ENCODE measurements around the gene TET3. TPM values are rescaled to one million over a fixed set of nuclear protein-coding genes. Genes with fewer than 3 reads are reported as not detected.

The TET3 gene
- total RNA-seq, 1 donor from 2014 or later, result 12.3 TPM

DNA sequence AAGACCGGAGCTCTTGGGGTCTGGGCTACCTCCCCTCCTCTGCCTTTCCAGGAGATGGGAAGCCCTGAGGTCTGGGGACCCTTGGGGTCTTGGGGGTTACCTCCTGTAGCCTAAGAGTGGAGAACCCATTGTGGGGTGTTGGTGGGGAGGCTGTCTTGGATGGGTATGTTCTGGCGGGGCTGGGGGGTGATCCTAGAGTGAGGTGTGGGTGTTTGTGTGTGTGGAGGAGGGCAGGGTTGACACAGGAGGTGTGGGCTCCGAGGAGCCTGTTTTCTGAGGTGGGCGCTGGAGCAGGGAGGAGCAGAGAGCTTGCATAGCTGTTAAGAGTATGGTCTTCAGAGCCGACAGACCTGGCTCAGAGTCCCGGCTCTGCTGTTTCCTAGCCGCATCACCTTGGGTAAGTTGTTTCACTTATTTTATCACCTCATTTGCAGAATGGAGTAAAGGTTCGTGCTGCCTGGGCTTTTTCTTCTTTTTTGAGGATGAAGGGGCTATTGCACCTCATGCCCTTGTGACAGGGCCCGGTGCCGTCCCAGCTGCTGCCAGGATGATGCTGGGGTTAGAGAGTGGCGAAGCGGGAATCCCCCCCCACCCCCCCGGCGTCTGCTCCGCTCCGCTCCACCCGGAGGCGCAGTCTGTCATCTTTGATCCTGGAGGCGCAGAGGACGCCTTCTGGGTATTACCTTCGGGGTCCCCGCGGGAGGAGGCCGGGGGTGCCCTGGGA, 17.2 kb downstream of the TET3 start:
- intact Hi-C loops (cut with DNase I), result no loop called here
- TF ChIP-seq POLR2AphosphoS5 (IDR thresholded peaks at IDR 0.05; ENCODE audit: insufficient read depth in 1 of 2, low read depth in 1 of 2) (no peak), POLR2A (IDR thresholded peaks at IDR 0.05) (no peak)
- TF ChIP-seq, protein P1, sequence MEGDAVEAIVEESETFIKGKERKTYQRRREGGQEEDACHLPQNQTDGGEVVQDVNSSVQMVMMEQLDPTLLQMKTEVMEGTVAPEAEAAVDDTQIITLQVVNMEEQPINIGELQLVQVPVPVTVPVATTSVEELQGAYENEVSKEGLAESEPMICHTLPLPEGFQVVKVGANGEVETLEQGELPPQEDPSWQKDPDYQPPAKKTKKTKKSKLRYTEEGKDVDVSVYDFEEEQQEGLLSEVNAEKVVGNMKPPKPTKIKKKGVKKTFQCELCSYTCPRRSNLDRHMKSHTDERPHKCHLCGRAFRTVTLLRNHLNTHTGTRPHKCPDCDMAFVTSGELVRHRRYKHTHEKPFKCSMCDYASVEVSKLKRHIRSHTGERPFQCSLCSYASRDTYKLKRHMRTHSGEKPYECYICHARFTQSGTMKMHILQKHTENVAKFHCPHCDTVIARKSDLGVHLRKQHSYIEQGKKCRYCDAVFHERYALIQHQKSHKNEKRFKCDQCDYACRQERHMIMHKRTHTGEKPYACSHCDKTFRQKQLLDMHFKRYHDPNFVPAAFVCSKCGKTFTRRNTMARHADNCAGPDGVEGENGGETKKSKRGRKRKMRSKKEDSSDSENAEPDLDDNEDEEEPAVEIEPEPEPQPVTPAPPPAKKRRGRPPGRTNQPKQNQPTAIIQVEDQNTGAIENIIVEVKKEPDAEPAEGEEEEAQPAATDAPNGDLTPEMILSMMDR (IDR thresholded peaks at IDR 0.05), result no peak
- Histone ChIP-seq H3K36me3 (no peaks in the 10 kb centered on the region), H3K4me1 (peaks cover 66% of the 10 kb centered on the region), H3K27me3 (no peaks in the 10 kb centered on the region), H3K27ac (peak overlapping the region; percentile 15), H3K4me3 (peak overlapping the region; percentile 62 to 70), H3K9me3 (no peaks in the 10 kb centered on the region)
- no peak for DNase-seq (ENCODE audit: extremely low spot score in 2 of 2)

DNA sequence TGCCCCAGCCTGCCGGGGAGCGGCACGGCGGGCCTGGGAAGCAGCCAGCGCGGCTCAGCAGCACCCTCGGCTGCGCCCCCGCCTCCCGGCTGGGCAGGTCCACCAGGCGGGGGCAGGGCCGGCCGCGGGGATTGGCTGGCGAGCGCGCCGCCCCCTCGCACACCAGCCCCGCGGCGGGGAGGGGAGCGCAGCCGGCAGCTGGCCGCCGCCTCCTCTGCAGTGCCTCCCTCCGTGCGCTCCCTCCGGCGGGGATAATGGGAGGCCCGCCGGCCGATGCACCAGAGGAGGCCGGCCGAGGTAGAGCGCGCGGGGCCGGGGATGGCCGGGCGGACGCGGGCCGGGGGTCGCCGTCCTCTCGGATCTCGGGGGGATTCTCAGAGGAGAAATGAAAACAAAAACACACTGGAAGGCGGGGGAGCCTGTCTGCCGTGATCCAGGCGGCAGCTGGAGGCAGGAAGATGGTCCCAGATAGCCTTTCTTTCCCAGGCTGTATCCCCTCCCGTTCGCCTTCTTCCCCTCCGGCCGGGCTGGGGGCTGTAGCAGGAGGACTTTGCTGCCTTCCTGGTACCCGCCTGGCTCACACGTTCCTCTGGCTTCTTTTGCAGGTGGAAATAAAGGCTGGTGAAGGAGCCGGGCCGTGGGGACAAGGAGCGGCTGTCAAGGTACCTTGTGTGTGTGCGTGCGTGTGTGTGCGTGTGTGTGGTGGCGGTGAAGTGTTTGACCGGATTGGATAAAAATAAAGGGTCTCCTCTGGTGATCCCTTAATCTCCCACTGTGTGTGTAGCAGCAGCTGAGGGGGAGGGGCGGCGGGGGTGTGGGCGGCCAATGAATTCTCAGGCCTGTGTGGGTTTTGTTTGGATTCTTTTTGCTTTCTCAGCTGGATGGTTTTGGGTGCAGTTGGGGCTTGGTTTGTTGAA, 18.1 kb downstream of the TET3 start:
- intact Hi-C loops (cut with DNase I), result no loop called here
- peak overlapping the region; percentile 76 for H3K27ac ChIP-seq

DNA sequence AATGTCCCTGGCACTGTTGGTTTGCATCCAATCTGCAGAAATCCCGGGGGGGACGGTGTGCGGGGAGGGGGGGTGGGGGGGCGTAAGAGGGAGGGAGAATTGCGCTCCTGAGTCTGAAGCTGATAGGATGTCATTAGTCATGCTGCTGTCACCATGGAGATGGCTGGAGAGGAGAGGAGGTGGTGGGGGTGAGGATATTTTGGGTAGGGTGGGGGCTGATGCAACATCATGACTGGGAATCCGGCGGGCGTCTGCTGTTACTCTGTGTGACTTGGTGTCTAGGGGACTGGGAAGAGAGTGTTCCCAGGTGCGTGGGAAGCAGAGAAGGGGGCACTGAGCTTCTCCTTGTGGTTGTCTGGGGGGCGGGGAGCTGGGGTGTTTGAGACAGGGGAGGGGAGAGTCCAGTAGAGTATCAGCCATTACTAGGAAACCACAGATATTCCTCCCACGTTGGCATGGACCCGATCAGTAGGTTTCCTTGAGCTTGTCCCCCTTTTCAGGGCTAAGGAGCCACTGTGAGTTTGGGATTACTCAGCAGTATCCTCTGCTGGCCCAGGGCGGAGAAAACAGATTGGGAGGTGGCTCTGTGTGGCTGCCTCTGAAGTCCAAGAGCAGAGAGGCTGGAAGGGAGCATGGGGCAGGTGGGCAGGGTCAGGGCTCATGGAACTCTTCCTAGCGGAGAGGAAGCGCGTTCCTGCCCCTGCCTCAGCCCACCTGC, 18.9 kb downstream of the TET3 start:
- Histone ChIP-seq H3K4me1 (peaks cover 80% of the 10 kb centered on the region), H3K4me3 (peak overlapping the region; percentile 62 to 70)

More for the DNA sequence above, 18.1 kb downstream of the TET3 start:
- DNase-seq (ENCODE audit: extremely low spot score in 2 of 2), result no peak
- Histone ChIP-seq H3K36me3 (no peaks in the 10 kb centered on the region), H3K27me3 (no peaks in the 10 kb centered on the region), H3K4me3 (peak overlapping the region; percentile 62 to 70), H3K4me1 (peaks cover 74% of the 10 kb centered on the region), H3K9me3 (no peaks in the 10 kb centered on the region)
- TF ChIP-seq POLR2AphosphoS5 (IDR thresholded peaks at IDR 0.05; ENCODE audit: insufficient read depth in 1 of 2, low read depth in 1 of 2) (peak in 1 of 2 donors; percentile 62), POLR2A (IDR thresholded peaks at IDR 0.05) (peak in 1 of 2 donors; percentile 47)
- TF ChIP-seq, protein P1 (IDR thresholded peaks at IDR 0.05), result peak in 1 of 3 experiments; percentile 4

DNA sequence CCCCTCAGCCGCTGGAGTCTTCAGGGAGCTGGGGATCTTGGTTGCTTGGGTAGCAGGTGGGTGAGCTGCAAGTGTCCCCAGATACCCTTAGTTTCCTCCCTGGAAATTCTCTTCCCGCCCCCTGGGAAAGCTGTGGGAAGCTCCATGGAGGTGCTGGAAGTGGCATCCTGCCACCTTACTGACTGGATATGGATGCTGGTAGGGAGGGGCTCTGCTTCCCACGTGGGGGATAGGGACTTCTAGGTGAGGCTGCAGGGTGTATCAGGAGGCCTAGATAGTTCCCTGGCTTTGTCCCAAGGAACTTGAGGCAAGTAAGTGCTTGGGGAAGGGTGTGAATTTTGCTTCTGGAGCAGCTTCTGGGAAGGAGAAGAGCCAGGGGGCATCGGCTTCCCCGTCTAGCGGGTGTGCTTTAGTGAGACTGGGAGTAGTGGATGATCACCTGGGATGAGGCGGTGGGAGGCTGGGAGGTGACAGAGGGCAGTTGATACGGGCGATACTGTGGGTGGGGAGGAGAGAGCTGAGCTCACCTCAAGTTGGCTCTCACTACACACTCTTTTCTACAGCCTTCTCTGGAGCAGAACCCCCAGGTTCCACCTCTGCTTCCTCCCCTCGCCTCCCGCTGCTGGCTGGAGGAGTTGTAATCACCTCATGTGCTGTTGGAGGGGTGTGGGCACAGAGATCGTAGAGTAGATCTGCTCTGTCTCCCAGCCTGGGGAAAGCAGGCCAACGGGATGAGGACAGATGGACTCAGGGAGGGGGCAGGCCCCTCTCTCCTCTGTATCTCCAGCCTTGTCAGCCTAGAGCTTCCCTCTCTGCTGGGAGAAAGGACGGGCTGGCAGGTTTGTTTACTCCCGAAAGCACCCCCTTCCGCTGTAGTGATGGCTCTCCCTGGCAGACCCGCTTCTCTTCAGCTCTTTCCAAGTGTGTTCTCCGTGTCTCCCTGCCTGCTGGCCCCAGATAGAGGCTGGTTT, 19.8 kb downstream of the TET3 start:
- Histone ChIP-seq H3K27me3 (no peaks in the 10 kb centered on the region), H3K4me1 (peaks cover 86% of the 10 kb centered on the region), H3K4me3 (no peak overlapping the region), H3K36me3 (no peaks in the 10 kb centered on the region), H3K27ac (no peak overlapping the region), H3K9me3 (no peaks in the 10 kb centered on the region)
- TF ChIP-seq POLR2AphosphoS5 (IDR thresholded peaks at IDR 0.05; ENCODE audit: insufficient read depth in 1 of 2, low read depth in 1 of 2) (no peak), POLR2A (IDR thresholded peaks at IDR 0.05) (no peak)
- TF ChIP-seq, protein P1 (IDR thresholded peaks at IDR 0.05), result no peak
- DNase-seq (ENCODE audit: extremely low spot score in 2 of 2), result no peak
- intact Hi-C loops (cut with DNase I), result no loop called here

More for the DNA sequence above, 18.9 kb downstream of the TET3 start:
- Histone ChIP-seq H3K9me3 (no peaks in the 10 kb centered on the region), H3K36me3 (no peaks in the 10 kb centered on the region), H3K27me3 (no peaks in the 10 kb centered on the region), H3K27ac (no peak overlapping the region)
- TF ChIP-seq, protein P1 (IDR thresholded peaks at IDR 0.05), result no peak
- TF ChIP-seq POLR2AphosphoS5 (IDR thresholded peaks at IDR 0.05; ENCODE audit: insufficient read depth in 1 of 2, low read depth in 1 of 2) (no peak), POLR2A (IDR thresholded peaks at IDR 0.05) (no peak)
- intact Hi-C loops (cut with DNase I), result no loop called here
- no peak for DNase-seq (ENCODE audit: extremely low spot score in 2 of 2)

All from vagina (tissue), 2 donors.